ENCODE measurements around the gene SARDH. TPM values are rescaled to one million over a fixed set of nuclear protein-coding genes. Genes with fewer than 3 reads are reported as not detected.

SARDH gene
- total and polyA plus RNA-seq, 2 of the 13 experiments (the other 11 are each of a cell fraction or from before 2014, with no cell fraction given) = 11.6 to 34.9 TPM

DNA sequence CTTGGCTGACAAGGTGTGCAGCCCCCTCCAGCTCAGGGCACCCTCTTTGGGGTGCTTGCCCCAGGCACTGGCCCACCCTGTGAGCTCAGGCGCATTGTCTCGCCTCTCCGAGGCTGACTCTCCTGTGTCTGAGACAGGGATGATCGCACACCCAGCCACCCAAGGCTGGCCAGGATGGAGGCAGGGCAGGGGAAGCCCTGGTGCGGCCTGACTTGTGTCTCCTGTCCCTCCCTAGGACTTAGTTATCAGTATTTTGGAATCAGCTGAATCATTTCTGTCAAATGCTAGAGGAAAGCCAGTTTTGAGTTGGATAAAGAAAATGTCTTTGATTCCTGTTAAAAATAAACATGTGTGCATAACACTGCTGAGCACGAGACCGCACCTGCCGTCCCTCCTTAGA is 104.5 kb downstream of the SARDH start:
- TF ChIP-seq, protein P1, sequence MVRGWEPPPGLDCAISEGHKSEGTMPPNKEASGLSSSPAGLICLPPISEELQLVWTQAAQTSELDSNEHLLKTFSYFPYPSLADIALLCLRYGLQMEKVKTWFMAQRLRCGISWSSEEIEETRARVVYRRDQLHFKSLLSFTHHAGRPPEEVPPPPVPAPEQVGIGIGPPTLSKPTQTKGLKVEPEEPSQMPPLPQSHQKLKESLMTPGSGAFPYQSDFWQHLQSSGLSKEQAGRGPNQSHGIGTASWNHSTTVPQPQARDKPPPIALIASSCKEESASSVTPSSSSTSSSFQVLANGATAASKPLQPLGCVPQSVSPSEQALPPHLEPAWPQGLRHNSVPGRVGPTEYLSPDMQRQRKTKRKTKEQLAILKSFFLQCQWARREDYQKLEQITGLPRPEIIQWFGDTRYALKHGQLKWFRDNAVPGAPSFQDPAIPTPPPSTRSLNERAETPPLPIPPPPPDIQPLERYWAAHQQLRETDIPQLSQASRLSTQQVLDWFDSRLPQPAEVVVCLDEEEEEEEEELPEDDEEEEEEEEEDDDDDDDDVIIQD (CRISPR knock-in tag; IDR thresholded peaks at IDR 0.05; ENCODE audit: low read depth) = no peak
- DNase-seq (ENCODE audit: low spot score) (no peak), FAIRE-seq (no peak), ATAC-seq (no peak)
- Histone ChIP-seq H3K4me1 (ENCODE audit: insufficient read depth, low read length) (no peaks in the 10 kb centered on the region), H3K79me2 (ENCODE audit: insufficient read depth, low read length) (no peaks in the 10 kb centered on the region), H2AFZ (ENCODE audit: low read length) (no peak overlapping the region), H3K9ac (ENCODE audit: insufficient read depth, low read depth, low read length) (no peak overlapping the region), H3K9me3 (ENCODE audit: low read length) (no peaks in the 10 kb centered on the region), H3K4me2 (ENCODE audit: low read depth, low read length) (no peak overlapping the region), H3K27ac (ENCODE audit: extremely low read length, insufficient read depth, low read length) (no peak overlapping the region), H3K27me3 (ENCODE audit: control insufficient read depth in 1 of 2, insufficient read depth in 2 of 2, low read length in 2 of 2) (peaks cover 25 to 84% of the 10 kb centered on the region in 2 experiments), H3K4me3 (replicated peaks in 1 of 3; ENCODE audit: insufficient read depth in 1 of 3, low read depth in 2 of 3, low read length in 3 of 3) (no peak overlapping the region), H3K36me3 (replicated peaks in 1 of 2; ENCODE audit: control insufficient read depth in 1 of 2, insufficient read depth in 2 of 2, low read length in 2 of 2) (no peaks in the 10 kb centered on the region), H4K20me1 (ENCODE audit: insufficient read depth, low read length) (peaks cover 5% of the 10 kb centered on the region; the same call in 1 of the 2 replicates)
- CTCF ChIA-PET (ENCODE audit: low intra/inter-chr PET ratio, low total read pairs) = no interaction called here
- intact Hi-C loops (cut with micrococcal nuclease; ENCODE audit: unreplicated experiment) (no loop called here), in situ Hi-C loops (cut with HindIII; ENCODE audit: extremely low pct_ligation_motif_present, low pct_unique_long_range_greater_than_20kb) (no loop called here)
- no TSS peak for BruUV-seq (replicated peaks)
- WGBS (ENCODE audit: low lambda C conversion rate) = 14% methylated on average over 7 of the region's 8 CpGs
- POLR2A ChIA-PET = no interaction called here

DNA sequence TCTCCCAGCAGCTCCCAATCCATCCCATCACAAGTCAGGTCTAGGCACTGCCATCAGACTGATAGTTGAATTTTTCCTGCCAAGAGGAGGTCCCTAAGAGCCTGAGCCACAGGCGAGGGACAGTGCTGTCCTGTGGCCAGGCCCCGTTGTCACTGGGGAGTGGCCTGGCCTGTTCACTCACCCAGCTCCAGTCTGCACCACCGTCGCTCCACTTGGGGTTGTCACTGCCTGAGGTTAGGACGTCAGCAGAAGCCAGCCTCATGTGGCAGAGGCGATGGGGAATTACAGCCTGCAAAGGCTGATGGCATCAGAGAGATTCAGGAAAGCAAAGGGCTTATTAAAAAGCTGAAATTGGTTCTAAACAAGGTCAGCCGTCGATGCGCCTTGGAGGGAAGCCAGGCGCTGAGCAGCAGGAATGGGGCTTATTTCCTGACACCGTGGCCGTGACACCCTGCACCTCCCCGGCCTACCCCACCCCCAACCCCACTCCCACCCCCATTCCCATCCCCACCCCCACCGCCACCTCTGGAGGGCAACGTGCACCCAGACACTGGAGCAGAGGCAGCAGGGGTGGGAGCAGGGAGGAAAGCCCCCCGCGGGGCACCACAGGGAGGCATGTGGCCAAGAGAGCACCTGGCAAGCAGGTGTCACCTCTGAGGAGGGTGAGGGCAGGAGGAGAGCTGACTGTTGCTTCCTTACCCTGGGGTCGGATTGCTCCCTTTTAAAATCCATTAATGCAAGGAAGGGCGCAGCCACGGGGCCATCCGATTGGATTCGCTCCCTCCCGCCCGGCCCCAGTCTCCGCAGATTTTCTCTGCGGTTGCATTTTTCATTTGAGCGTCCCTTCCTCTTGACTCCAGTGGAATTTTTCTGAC is 105.1 kb downstream of the SARDH start:
- Histone ChIP-seq H3K27me3 (ENCODE audit: control insufficient read depth in 1 of 2, insufficient read depth in 2 of 2, low read length in 2 of 2) (peaks cover 23 to 82% of the 10 kb centered on the region in 2 experiments), H3K4me1 (ENCODE audit: insufficient read depth, low read length) (no peaks in the 10 kb centered on the region), H3K4me2 (ENCODE audit: low read depth, low read length) (no peak overlapping the region), H2AFZ (ENCODE audit: low read length) (no peak overlapping the region), H3K4me3 (replicated peaks in 1 of 3; ENCODE audit: insufficient read depth in 1 of 3, low read depth in 2 of 3, low read length in 3 of 3) (no peak overlapping the region), H3K27ac (ENCODE audit: extremely low read length, insufficient read depth, low read length) (no peak overlapping the region), H3K9ac (ENCODE audit: insufficient read depth, low read depth, low read length) (no peak overlapping the region), H3K36me3 (replicated peaks in 1 of 2; ENCODE audit: control insufficient read depth in 1 of 2, insufficient read depth in 2 of 2, low read length in 2 of 2) (no peaks in the 10 kb centered on the region), H3K79me2 (ENCODE audit: insufficient read depth, low read length) (no peaks in the 10 kb centered on the region), H3K9me3 (ENCODE audit: low read length) (no peaks in the 10 kb centered on the region), H4K20me1 (ENCODE audit: insufficient read depth, low read length) (peaks cover 4% of the 10 kb centered on the region; the same call in 1 of the 2 replicates)
- intact Hi-C loops (cut with micrococcal nuclease; ENCODE audit: unreplicated experiment) (no loop called here), in situ Hi-C loops (cut with HindIII; ENCODE audit: extremely low pct_ligation_motif_present, low pct_unique_long_range_greater_than_20kb) (no loop called here)
- FAIRE-seq = no peak
- ChIA-PET CTCF (ENCODE audit: low intra/inter-chr PET ratio, low total read pairs) (no interaction called here), POLR2A (no interaction called here)
- TF ChIP-seq ZBTB21 (CRISPR knock-in tag; IDR thresholded peaks at IDR 0.05) (no peak), ZBTB7A (CRISPR knock-in tag; IDR thresholded peaks at IDR 0.05) (no peak), SOX13 (IDR thresholded peaks at IDR 0.05) (no peak), SOX13 (CRISPR knock-in tag; conservative IDR thresholded peaks at IDR 0.05 in 1 of 2, IDR thresholded peaks at IDR 0.05 in 1 of 2) (no peak), ZSCAN12 (CRISPR knock-in tag; IDR thresholded peaks at IDR 0.05) (no peak)
- TF ChIP-seq, protein P2, sequence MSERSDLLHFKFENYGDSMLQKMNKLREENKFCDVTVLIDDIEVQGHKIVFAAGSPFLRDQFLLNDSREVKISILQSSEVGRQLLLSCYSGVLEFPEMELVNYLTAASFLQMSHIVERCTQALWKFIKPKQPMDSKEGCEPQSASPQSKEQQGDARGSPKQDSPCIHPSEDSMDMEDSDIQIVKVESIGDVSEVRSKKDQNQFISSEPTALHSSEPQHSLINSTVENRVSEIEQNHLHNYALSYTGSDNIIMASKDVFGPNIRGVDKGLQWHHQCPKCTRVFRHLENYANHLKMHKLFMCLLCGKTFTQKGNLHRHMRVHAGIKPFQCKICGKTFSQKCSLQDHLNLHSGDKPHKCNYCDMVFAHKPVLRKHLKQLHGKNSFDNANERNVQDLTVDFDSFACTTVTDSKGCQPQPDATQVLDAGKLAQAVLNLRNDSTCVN (CRISPR knock-in tag; IDR thresholded peaks at IDR 0.05; ENCODE audit: borderline replicate concordance) = no peak
- no TSS peak for BruUV-seq (replicated peaks)
- no peak for ATAC-seq
- 46% methylated on average over 25 of the region's 27 CpGs for WGBS (ENCODE audit: low lambda C conversion rate)
- DNase-seq (ENCODE audit: low spot score) = no peak
